HCT116 (cell line): ENCODE results near the gene ADGRE2. TPM values are rescaled to one million over a fixed set of nuclear protein-coding genes. Genes with fewer than 3 reads are reported as not detected.

Experiments
- total RNA-seq: library from RNA; stranded (reverse); gene quantifications from one replicate; pipeline ENCODE4 v1.2.1, GENCODE V29; 2021; ENCODE audit not compliant: unreplicated experiment

The ADGRE2 gene
- total RNA-seq, 1 experiment from 2014 or later = 8.4 TPM

Other genes with a start within 250 kb of the ADGRE2 start
- 232 TPM for gene TECR, start 249.0 kb downstream of the ADGRE2 start, total RNA-seq
- gene NDUFB7, start 206.5 kb downstream of the ADGRE2 start, total RNA-seq = 167 TPM
- not detected for gene CLEC17A, start 195.5 kb downstream of the ADGRE2 start, total RNA-seq
- gene ADGRE3, start 103.7 kb downstream of the ADGRE2 start, total RNA-seq = not detected
- 9.2 TPM for gene ZNF333, start 88.5 kb downstream of the ADGRE2 start, total RNA-seq
- gene OR7A5, start 56.6 kb upstream of the ADGRE2 start, total RNA-seq = not detected
- gene OR7C1, start 56.6 kb upstream of the ADGRE2 start, total RNA-seq = not detected
- not detected for gene OR7A10, start 70.4 kb upstream of the ADGRE2 start, total RNA-seq
- not detected for gene OR7A17, start 107.6 kb upstream of the ADGRE2 start, total RNA-seq
- gene OR7C2, start 162.9 kb upstream of the ADGRE2 start, total RNA-seq = not detected
- gene SLC1A6, start 201.3 kb upstream of the ADGRE2 start, total RNA-seq = not detected